HEK293 (cell line): ENCODE measurements around the gene IFT172.

Experiments
- CTCF ChIA-PET: fragments of 350-600 bp; formaldehyde crosslinking; extraction: SDS; loops from one replicate; lab custom pipeline; 2021; ENCODE audit warnings: antibody characterized with exemption; lab: Yijun Ruan, JAX
- POLR2A ChIA-PET: fragments of 300-600 bp; formaldehyde crosslinking; extraction: SDS; loops from one replicate; lab custom pipeline; 2020; ENCODE audit warnings: antibody characterized with exemption, inconsistent platforms; lab: Yijun Ruan, JAX
- H3K27ac ChIP-seq: fragments of 200-500 bp; sonication (Bioruptor generic); 2 replicates; pipeline ENCODE4 v1.5.1; 2014; ENCODE audit warnings: low read depth, low read length, control low read depth, inconsistent platforms; ENCODE audit errors: extremely low read depth
- H3K36me3 ChIP-seq, 2 experiments: fragments of 200-500 bp in 1 of 2; sonication (Bioruptor generic) in 1 of 2; 1 replicate in 1 of 2; 2 replicates in 1 of 2; pipeline ENCODE4 v1.5.1; 2014 to 2017; ENCODE audit warnings: inconsistent platforms in 2 of 2, low read length in 2 of 2; ENCODE audit not compliant: control insufficient read depth in 2 of 2, insufficient read depth in 1 of 2
- H3K4me1 ChIP-seq: fragments of 200-500 bp; sonication (Bioruptor generic); 2 replicates; pipeline ENCODE4 v1.5.1; 2014; ENCODE audit warnings: mild to moderate bottlenecking, low read length, inconsistent platforms; ENCODE audit not compliant: control insufficient read depth, insufficient read depth
- H3K4me3 ChIP-seq: 2 replicates; pipeline ENCODE4 v1.5.1; 2011; ENCODE audit warnings: low read depth, mild to moderate bottlenecking, control low read depth, low read length, moderate library complexity
- H3K9me3 ChIP-seq: fragments of 200-500 bp; sonication (Bioruptor generic); 2 replicates; pipeline ENCODE4 v1.5.1; 2014; ENCODE audit warnings: low read depth, low read length, inconsistent platforms; ENCODE audit not compliant: control insufficient read depth, insufficient read depth
- EGR2 ChIP-seq: fragments of 450-650 bp; formaldehyde crosslinking; IDR thresholded peaks from 2 replicates; pipeline ENCODE4 v1.5.1; 2016; ENCODE audit warnings: low read depth, missing biosample characterization, missing genetic modification characterization
- FEZF1 ChIP-seq: fragments of 450-650 bp; formaldehyde crosslinking; IDR thresholded peaks from 2 replicates; pipeline ENCODE4 v1.5.1; 2016; ENCODE audit warnings: missing biosample characterization, missing genetic modification characterization
- MZF1 ChIP-seq: fragments of 450-650 bp; formaldehyde crosslinking; IDR thresholded peaks from 2 replicates; pipeline ENCODE4 v1.5.1; 2017; ENCODE audit warnings: missing biosample characterization, missing genetic modification characterization, borderline replicate concordance
- OSR2 ChIP-seq: fragments of 450-650 bp; formaldehyde crosslinking; IDR thresholded peaks from 2 replicates; pipeline ENCODE4 v1.5.1; 2016; ENCODE audit warnings: missing biosample characterization, missing genetic modification characterization
- PRDM10 ChIP-seq: fragments of 450-650 bp; formaldehyde crosslinking; IDR thresholded peaks from 2 replicates; pipeline ENCODE4 v1.5.1; 2016; ENCODE audit warnings: missing biosample characterization, missing genetic modification characterization
- ZBTB17 ChIP-seq: fragments of 450-650 bp; formaldehyde crosslinking; IDR thresholded peaks from 2 replicates; pipeline ENCODE4 v1.5.1; 2016; ENCODE audit warnings: missing biosample characterization, missing genetic modification characterization
- ZBTB6 ChIP-seq: fragments of 450-650 bp; formaldehyde crosslinking; IDR thresholded peaks from 2 replicates; pipeline ENCODE4 v1.5.1; 2017; ENCODE audit warnings: missing biosample characterization, missing genetic modification characterization
- ZFP3 ChIP-seq: fragments of 450-650 bp; formaldehyde crosslinking; IDR thresholded peaks from 2 replicates; pipeline ENCODE4 v1.5.1; 2016; ENCODE audit warnings: low read depth, missing biosample characterization, missing genetic modification characterization
- ZNF132 ChIP-seq: fragments of 450-650 bp; formaldehyde crosslinking; IDR thresholded peaks from 2 replicates; pipeline ENCODE4 v1.5.1; 2017; ENCODE audit warnings: missing biosample characterization, missing genetic modification characterization, borderline replicate concordance
- ZNF146 ChIP-seq: fragments of 450-650 bp; formaldehyde crosslinking; IDR thresholded peaks from 2 replicates; pipeline ENCODE4 v1.5.1; 2016; ENCODE audit warnings: missing biosample characterization, missing genetic modification characterization
- ZNF292 ChIP-seq: fragments of 450-650 bp; formaldehyde crosslinking; IDR thresholded peaks from 2 replicates; pipeline ENCODE4 v1.5.1; 2016; ENCODE audit warnings: low read depth, missing biosample characterization, missing genetic modification characterization, borderline replicate concordance
- ZNF391 ChIP-seq: fragments of 450-650 bp; formaldehyde crosslinking; IDR thresholded peaks from 2 replicates; pipeline ENCODE4 v1.5.1; 2016; ENCODE audit warnings: low read depth, missing biosample characterization, missing genetic modification characterization, borderline replicate concordance
- ZNF416 ChIP-seq: fragments of 450-650 bp; formaldehyde crosslinking; IDR thresholded peaks from 2 replicates; pipeline ENCODE4 v1.5.1; 2016; ENCODE audit warnings: missing biosample characterization, missing genetic modification characterization
- ZNF501 ChIP-seq: fragments of 450-650 bp; formaldehyde crosslinking; IDR thresholded peaks from 2 replicates; pipeline ENCODE4 v1.5.1; 2016; ENCODE audit warnings: missing biosample characterization, missing genetic modification characterization
- ZNF513 ChIP-seq: fragments of 450-650 bp; IDR thresholded peaks from 2 replicates; pipeline ENCODE4 v1.5.1; 2018; ENCODE audit warnings: missing biosample characterization, missing genetic modification characterization
- ZNF561 ChIP-seq: fragments of 450-650 bp; IDR thresholded peaks from 2 replicates; pipeline ENCODE4 v1.5.1; 2018; ENCODE audit warnings: missing biosample characterization, missing genetic modification characterization, borderline replicate concordance
- ZNF704 ChIP-seq: fragments of 450-650 bp; formaldehyde crosslinking; IDR thresholded peaks from 2 replicates; pipeline ENCODE4 v1.5.1; 2016; ENCODE audit warnings: missing biosample characterization, missing genetic modification characterization
- ZNF785 ChIP-seq: fragments of 450-650 bp; formaldehyde crosslinking; IDR thresholded peaks from 2 replicates; pipeline ENCODE4 v1.5.1; 2016; ENCODE audit warnings: missing biosample characterization, missing genetic modification characterization
- ZSCAN16 ChIP-seq: fragments of 450-650 bp; formaldehyde crosslinking; IDR thresholded peaks from 2 replicates; pipeline ENCODE4 v1.5.1; 2016; ENCODE audit warnings: missing biosample characterization, missing genetic modification characterization
- ZSCAN18 ChIP-seq: fragments of 450-650 bp; formaldehyde crosslinking; IDR thresholded peaks from 2 replicates; pipeline ENCODE4 v1.5.1; 2016; ENCODE audit warnings: missing biosample characterization, missing genetic modification characterization
- ZSCAN23 ChIP-seq: fragments of 450-650 bp; formaldehyde crosslinking; IDR thresholded peaks from 2 replicates; pipeline ENCODE4 v1.5.1; 2016; ENCODE audit warnings: missing biosample characterization, missing genetic modification characterization
- ZSCAN4 ChIP-seq: fragments of 450-650 bp; formaldehyde crosslinking; IDR thresholded peaks from 2 replicates; pipeline ENCODE4 v1.5.1; 2017; ENCODE audit warnings: missing biosample characterization, missing genetic modification characterization

Gene IFT172

GRCh38 chr2:27522400-27522945 lies 32.9 kb upstream of the IFT172 start:
- no peak overlapping the region for H3K4me3 ChIP-seq
- no peak overlapping the region for H3K27ac ChIP-seq
- ChIA-PET POLR2A (no interaction called here), CTCF (interaction anchor here (0.5 to 1.4 kb wide), 4 partner anchors 15 to 118 kb away, joined by 3 to 4 read pairs (median 3); no protein-coding TSS in a partner anchor)
- TF ChIP-seq OSR2 (tag by site-specific recombination) (no peak), ZBTB17 (0 out of 2 replicates have a peak, but pooled peaks have one; percentile 15), ZFP3 (tag by site-specific recombination) (peak; percentile 84)
- no peaks in the 10 kb centered on the region for H3K4me1 ChIP-seq
- no peaks in the 10 kb centered on the region for H3K9me3 ChIP-seq
- no peaks in the 10 kb centered on the region for H3K36me3 ChIP-seq

GRCh38 chr2:27520316-27520715 lies 30.8 kb upstream of the IFT172 start:
- TF ChIP-seq ZNF146 (tag by site-specific recombination) (no peak), ZNF132 (no peak), FEZF1 (tag by site-specific recombination) (no peak), MZF1 (tag by site-specific recombination) (no peak), ZSCAN23 (tag by site-specific recombination) (no peak), ZNF416 (tag by site-specific recombination) (no peak), ZNF785 (tag by site-specific recombination) (no peak), OSR2 (tag by site-specific recombination) (no peak), ZNF391 (tag by site-specific recombination) (no peak), EGR2 (tag by site-specific recombination) (no peak), ZNF292 (no peak), ZNF561 (tag by site-specific recombination) (no peak), PRDM10 (tag by site-specific recombination) (no peak), ZNF704 (tag by site-specific recombination) (no peak)
- H3K4me3 ChIP-seq: no peak overlapping the region
- H3K9me3 ChIP-seq: no peaks in the 10 kb centered on the region
- no peaks in the 10 kb centered on the region for H3K36me3 ChIP-seq
- ChIA-PET POLR2A (no interaction called here), CTCF (no interaction called here)
- no peaks in the 10 kb centered on the region for H3K4me1 ChIP-seq
- H3K27ac ChIP-seq: no peak overlapping the region

- Histone ChIP-seq H3K36me3 (no peaks in the 10 kb centered on the region), H3K27ac (no peak overlapping the region), H3K9me3 (no peaks in the 10 kb centered on the region), H3K4me3 (no peak overlapping the region), H3K4me1 (no peaks in the 10 kb centered on the region)
- POLR2A ChIA-PET: interaction anchor here (1.2 kb wide), 1 partner anchor 9 kb away, joined by 3 read pairs; no protein-coding TSS in a partner anchor
- CTCF ChIA-PET: no interaction called here
- no peak for TF ChIP-seq ZSCAN4 (tag by site-specific recombination)
- no peak for TF ChIP-seq ZSCAN18 (tag by site-specific recombination)
- TF ChIP-seq ZSCAN16 (tag by site-specific recombination): no peak
- TF ChIP-seq OSR2 (tag by site-specific recombination): no peak
- TF ChIP-seq ZNF513 (tag by site-specific recombination): no peak
- TF ChIP-seq ZNF501: no peak
- TF ChIP-seq ZBTB6 (tag by site-specific recombination): no peak
These were observed 29.2 kb upstream of the IFT172 start for GRCh38 chr2:27518782-27519113.
